GM23338 (cell line): ENCODE data around the gene BLTP3A. TPM values are rescaled to one million over a fixed set of nuclear protein-coding genes. Genes with fewer than 3 reads are reported as not detected.
"Not testable (repeated sequence)": the region's sequence is repeated elsewhere in the genome, so short reads cannot be mapped to it uniquely, and the experiment has no call there.

Experiments
- ATAC-seq: fragments of 200-7000 bp; cut with Tn5 transposase; 3 replicates; pipeline ENCODE4 v1.9.1; 2020
- DNase-seq: peaks from one replicate; pipeline ENCODE4 v3.0.0-alpha.2; 2015; ENCODE audit warnings: low spot score
- H2AFZ ChIP-seq: fragments of 200-600 bp; sonication (generic); 2 replicates; pipeline ENCODE4 v1.8.0; 2016; ENCODE audit warnings: antibody characterized with exemption, mild to moderate bottlenecking, moderate library complexity
- H3F3A ChIP-seq: fragments of 200-600 bp; sonication (generic); replicated peaks from 2 replicates; pipeline ENCODE4 v1.8.0; 2017; ENCODE audit warnings: antibody characterized with exemption, mixed run types, low read depth
- H3K27ac ChIP-seq: fragments of 200-600 bp; sonication (generic); 2 replicates; pipeline ENCODE4 v1.6.1; 2016; ENCODE audit warnings: low read depth
- H3K27me3 ChIP-seq: fragments of 200-600 bp; sonication (generic); 2 replicates; pipeline ENCODE4 v1.8.0; 2016; ENCODE audit warnings: mild to moderate bottlenecking, mixed run types, moderate library complexity; ENCODE audit not compliant: insufficient read depth
- H3K36me3 ChIP-seq: fragments of 200-600 bp; sonication (generic); 2 replicates; pipeline ENCODE4 v1.8.0; 2016; ENCODE audit warnings: mild to moderate bottlenecking; ENCODE audit not compliant: insufficient read depth
- H3K4me1 ChIP-seq: fragments of 200-600 bp; sonication (generic); 2 replicates; pipeline ENCODE4 v1.8.0; 2016; ENCODE audit warnings: mild to moderate bottlenecking, moderate library complexity; ENCODE audit not compliant: insufficient read depth
- H3K4me2 ChIP-seq: fragments of 200-600 bp; sonication (generic); 2 replicates; pipeline ENCODE4 v1.7.1; 2017; ENCODE audit warnings: mixed run types
- H3K4me3 ChIP-seq: fragments of 200-600 bp; sonication (generic); 2 replicates; pipeline ENCODE4 v1.6.1; 2016; ENCODE audit warnings: mixed run types
- H3K79me2 ChIP-seq: fragments of 200-600 bp; sonication (generic); replicated peaks from 2 replicates; pipeline ENCODE4 v1.8.0; 2017; ENCODE audit warnings: mild to moderate bottlenecking; ENCODE audit not compliant: insufficient read depth
- H3K9me2 ChIP-seq: fragments of 200-600 bp; sonication (generic); 2 replicates; pipeline ENCODE4 v1.8.0; 2017; ENCODE audit not compliant: insufficient read depth
- H4K20me1 ChIP-seq: fragments of 200-600 bp; sonication (generic); replicated peaks from 2 replicates; pipeline ENCODE4 v1.8.0; 2017; ENCODE audit warnings: mild to moderate bottlenecking; ENCODE audit not compliant: insufficient read depth
- H3K27ac Mint-ChIP-seq: 2 replicates; pipeline ENCODE4 v1.8.0; 2020; ENCODE audit warnings: inconsistent platforms, mild to moderate bottlenecking, moderate library complexity, mixed read lengths
- H3K27me3 Mint-ChIP-seq: 3 replicates; pipeline ENCODE4 v1.8.0; 2022; ENCODE audit warnings: low read depth, mild to moderate bottlenecking, moderate library complexity, mixed read lengths, inconsistent platforms; ENCODE audit not compliant: insufficient read depth, poor library complexity
- H3K36me3 Mint-ChIP-seq: 3 replicates; pipeline ENCODE4 v1.8.0; 2021; ENCODE audit warnings: low read depth, mild to moderate bottlenecking, inconsistent platforms, moderate library complexity, mixed read lengths
- H3K4me1 Mint-ChIP-seq: 3 replicates; pipeline ENCODE4 v1.8.0; 2020; ENCODE audit warnings: mild to moderate bottlenecking, inconsistent platforms, mixed read lengths
- H3K4me3 Mint-ChIP-seq: 3 replicates; pipeline ENCODE4 v1.8.0; 2021; ENCODE audit warnings: moderate library complexity, mild to moderate bottlenecking, inconsistent platforms, mixed read lengths
- H3K9me3 Mint-ChIP-seq: 3 replicates; pipeline ENCODE4 v1.8.0; 2020; ENCODE audit warnings: moderate library complexity, mild to moderate bottlenecking, inconsistent platforms, mixed read lengths
- CREB1 ChIP-seq: fragments of 250-450 bp; sonication (Bioruptor Pico); IDR thresholded peaks from 2 replicates; pipeline ENCODE4 v1.5.0; 2020; ENCODE audit warnings: low read depth, mild to moderate bottlenecking, moderate library complexity
- CTCF ChIP-seq, 2 experiments: fragments of 200-600 bp in 1 of 2; sonication (generic) in 1 of 2; conservative IDR thresholded peaks; 2 replicates each; pipeline versions ENCODE4 v1.5.1 to v1.6.1; 2016 to 2017; ENCODE audit warnings: antibody characterized with exemption in 2 of 2, low read depth in 2 of 2, mild to moderate bottlenecking in 2 of 2, moderate library complexity in 1 of 2
- ETS1 ChIP-seq: IDR thresholded peaks from 2 replicates; pipeline ENCODE4 v1.6.1; 2016; ENCODE audit warnings: antibody characterized with exemption
- EZH2 ChIP-seq: fragments of 200-600 bp; sonication (generic); IDR thresholded peaks from one replicate; pipeline ENCODE4 v1.8.0; 2017; ENCODE audit warnings: antibody characterized with exemption, mild to moderate bottlenecking, low read depth; ENCODE audit not compliant: unreplicated experiment
- EZH2phosphoT487 ChIP-seq: fragments of 200-600 bp; sonication (generic); IDR thresholded peaks from one replicate; pipeline ENCODE4 v1.8.1; 2018; ENCODE audit warnings: antibody characterized with exemption; ENCODE audit not compliant: unreplicated experiment
- NANOG ChIP-seq: IDR thresholded peaks from 2 replicates; pipeline ENCODE4 v1.6.1; 2016; ENCODE audit warnings: antibody characterized with exemption, borderline replicate concordance
- POLR2AphosphoS5 ChIP-seq: IDR thresholded peaks from 2 replicates; pipeline ENCODE4 v1.6.1; 2016; ENCODE audit warnings: antibody characterized with exemption, low read depth
- STAT1 ChIP-seq: IDR thresholded peaks from one replicate; pipeline ENCODE4 v1.6.1; 2016; ENCODE audit warnings: antibody characterized with exemption; ENCODE audit not compliant: unreplicated experiment
- ZNF114 ChIP-seq: fragments of 250-450 bp; sonication (Bioruptor Pico); IDR thresholded peaks from 2 replicates; pipeline ENCODE4 v1.5.0; 2020; ENCODE audit warnings: mild to moderate bottlenecking, moderate library complexity
- ZNF331 ChIP-seq: fragments of 250-450 bp; sonication (Bioruptor Pico); IDR thresholded peaks from 2 replicates; pipeline ENCODE4 v1.5.0; 2020; ENCODE audit warnings: low read depth, mild to moderate bottlenecking, moderate library complexity
- polyA plus RNA-seq: library from polyadenylated mRNA; unstranded; fragments of >200 nt; fragmentation: Nextera tagmentation; extraction: Ambion mirVana; gene quantifications from 2 replicates; pipeline ENCODE4 v1.2.1, GENCODE V29; 2016
- total RNA-seq: library from RNA; depleted of rRNA; stranded (reverse); fragments of >200 nt; shearing (Covaris generic); gene quantifications from 2 replicates; pipeline ENCODE4 v1.2.3, GENCODE V29; 2014
- TF ChIP-seq, protein P1 (sequence below): fragments of 250-450 bp; sonication (Bioruptor Pico); IDR thresholded peaks from 2 replicates; pipeline ENCODE4 v1.5.0; 2020; ENCODE audit warnings: mild to moderate bottlenecking, moderate library complexity

Gene BLTP3A
- total and polyA plus RNA-seq, 2 experiments from 2014 or later, result 2.9 to 18.4 TPM

DNA sequence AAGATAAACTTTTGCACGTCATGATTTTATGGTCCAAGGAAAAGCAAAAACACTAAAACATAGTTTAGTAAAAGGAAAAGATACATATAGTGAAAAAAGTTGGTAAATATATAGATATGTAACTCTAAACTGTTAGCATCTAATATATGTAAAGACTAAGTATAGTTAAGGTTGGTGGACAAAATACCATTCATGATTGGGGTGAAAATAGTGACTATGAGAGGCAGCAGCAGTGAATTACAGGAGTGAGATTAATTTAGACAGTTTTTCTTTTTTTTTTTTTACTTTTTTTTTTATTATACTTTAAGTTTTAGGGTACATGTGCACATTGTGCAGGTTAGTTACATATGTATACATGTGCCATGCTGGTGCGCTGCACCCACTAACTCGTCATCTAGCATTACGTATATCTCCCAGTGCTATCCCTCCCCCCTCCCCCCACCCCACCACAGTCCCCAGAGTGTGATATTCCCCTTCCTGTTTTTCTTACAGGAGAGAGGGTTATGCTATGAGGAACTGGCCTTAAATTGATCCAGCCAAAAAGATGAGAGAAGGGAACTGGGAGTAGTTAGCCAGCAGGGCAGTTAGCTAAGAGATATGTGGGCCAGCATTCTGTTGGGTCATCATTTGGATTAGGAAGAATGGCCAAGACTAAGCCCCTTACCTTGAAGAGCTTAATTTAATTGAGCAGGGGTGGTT, 27.1 kb downstream of the BLTP3A start:
- H3K36me3 ChIP-seq, H3K4me2 ChIP-seq, H3K4me1 Mint-ChIP-seq, H3K4me3 Mint-ChIP-seq, ATAC-seq, DNase-seq, H3K27me3 Mint-ChIP-seq, H3K27ac ChIP-seq, H3K9me3 Mint-ChIP-seq, H3K4me3 ChIP-seq, H3F3A ChIP-seq, H3K4me1 ChIP-seq, H4K20me1 ChIP-seq, H3K9me2 ChIP-seq, H3K27me3 ChIP-seq, H2AFZ ChIP-seq: not testable (repeated sequence)
- Mint-ChIP-seq H3K36me3 (peaks cover 26% of the 10 kb centered on the region; the same call in 2 of the 3 replicates), H3K27ac (peak overlapping the region; percentile 17; the same call in 1 of the 2 replicates)
- peaks cover 52% of the 10 kb centered on the region for H3K79me2 ChIP-seq

GRCh38 chr6:34819571-34820480, 27.9 kb downstream of the BLTP3A start:
- ATAC-seq (no peak), DNase-seq (no peak)
- peak overlapping the region; percentile 17; the same call in 1 of the 2 replicates for H3K27ac Mint-ChIP-seq
- Histone ChIP-seq H3K79me2 (peaks cover 44% of the 10 kb centered on the region), H3K4me3 (no peak overlapping the region), H3F3A (no peaks in the 10 kb centered on the region), H3K4me1 (no peaks in the 10 kb centered on the region), H3K4me2 (no peak overlapping the region), H3K36me3 (no peaks in the 10 kb centered on the region), H3K27ac (no peak overlapping the region), H4K20me1 (peaks cover 5% of the 10 kb centered on the region), H2AFZ (no peak overlapping the region), H3K9me2 (no peaks in the 10 kb centered on the region), H3K27me3 (no peaks in the 10 kb centered on the region)
- H3K36me3 Mint-ChIP-seq, result peaks cover 28% of the 10 kb centered on the region; the same call in 2 of the 3 replicates
- peaks cover 4% of the 10 kb centered on the region; the same call in 2 of the 3 replicates for H3K4me1 Mint-ChIP-seq
- no peaks in the 10 kb centered on the region for H3K27me3 Mint-ChIP-seq
- H3K4me3 Mint-ChIP-seq, result no peak overlapping the region
- H3K9me3 Mint-ChIP-seq, result no peaks in the 10 kb centered on the region
- TF ChIP-seq ZNF114 (CRISPR knock-in tag), result no peak
- no peak for TF ChIP-seq POLR2AphosphoS5
- no peak for TF ChIP-seq ZNF331
- TF ChIP-seq, protein P1, sequence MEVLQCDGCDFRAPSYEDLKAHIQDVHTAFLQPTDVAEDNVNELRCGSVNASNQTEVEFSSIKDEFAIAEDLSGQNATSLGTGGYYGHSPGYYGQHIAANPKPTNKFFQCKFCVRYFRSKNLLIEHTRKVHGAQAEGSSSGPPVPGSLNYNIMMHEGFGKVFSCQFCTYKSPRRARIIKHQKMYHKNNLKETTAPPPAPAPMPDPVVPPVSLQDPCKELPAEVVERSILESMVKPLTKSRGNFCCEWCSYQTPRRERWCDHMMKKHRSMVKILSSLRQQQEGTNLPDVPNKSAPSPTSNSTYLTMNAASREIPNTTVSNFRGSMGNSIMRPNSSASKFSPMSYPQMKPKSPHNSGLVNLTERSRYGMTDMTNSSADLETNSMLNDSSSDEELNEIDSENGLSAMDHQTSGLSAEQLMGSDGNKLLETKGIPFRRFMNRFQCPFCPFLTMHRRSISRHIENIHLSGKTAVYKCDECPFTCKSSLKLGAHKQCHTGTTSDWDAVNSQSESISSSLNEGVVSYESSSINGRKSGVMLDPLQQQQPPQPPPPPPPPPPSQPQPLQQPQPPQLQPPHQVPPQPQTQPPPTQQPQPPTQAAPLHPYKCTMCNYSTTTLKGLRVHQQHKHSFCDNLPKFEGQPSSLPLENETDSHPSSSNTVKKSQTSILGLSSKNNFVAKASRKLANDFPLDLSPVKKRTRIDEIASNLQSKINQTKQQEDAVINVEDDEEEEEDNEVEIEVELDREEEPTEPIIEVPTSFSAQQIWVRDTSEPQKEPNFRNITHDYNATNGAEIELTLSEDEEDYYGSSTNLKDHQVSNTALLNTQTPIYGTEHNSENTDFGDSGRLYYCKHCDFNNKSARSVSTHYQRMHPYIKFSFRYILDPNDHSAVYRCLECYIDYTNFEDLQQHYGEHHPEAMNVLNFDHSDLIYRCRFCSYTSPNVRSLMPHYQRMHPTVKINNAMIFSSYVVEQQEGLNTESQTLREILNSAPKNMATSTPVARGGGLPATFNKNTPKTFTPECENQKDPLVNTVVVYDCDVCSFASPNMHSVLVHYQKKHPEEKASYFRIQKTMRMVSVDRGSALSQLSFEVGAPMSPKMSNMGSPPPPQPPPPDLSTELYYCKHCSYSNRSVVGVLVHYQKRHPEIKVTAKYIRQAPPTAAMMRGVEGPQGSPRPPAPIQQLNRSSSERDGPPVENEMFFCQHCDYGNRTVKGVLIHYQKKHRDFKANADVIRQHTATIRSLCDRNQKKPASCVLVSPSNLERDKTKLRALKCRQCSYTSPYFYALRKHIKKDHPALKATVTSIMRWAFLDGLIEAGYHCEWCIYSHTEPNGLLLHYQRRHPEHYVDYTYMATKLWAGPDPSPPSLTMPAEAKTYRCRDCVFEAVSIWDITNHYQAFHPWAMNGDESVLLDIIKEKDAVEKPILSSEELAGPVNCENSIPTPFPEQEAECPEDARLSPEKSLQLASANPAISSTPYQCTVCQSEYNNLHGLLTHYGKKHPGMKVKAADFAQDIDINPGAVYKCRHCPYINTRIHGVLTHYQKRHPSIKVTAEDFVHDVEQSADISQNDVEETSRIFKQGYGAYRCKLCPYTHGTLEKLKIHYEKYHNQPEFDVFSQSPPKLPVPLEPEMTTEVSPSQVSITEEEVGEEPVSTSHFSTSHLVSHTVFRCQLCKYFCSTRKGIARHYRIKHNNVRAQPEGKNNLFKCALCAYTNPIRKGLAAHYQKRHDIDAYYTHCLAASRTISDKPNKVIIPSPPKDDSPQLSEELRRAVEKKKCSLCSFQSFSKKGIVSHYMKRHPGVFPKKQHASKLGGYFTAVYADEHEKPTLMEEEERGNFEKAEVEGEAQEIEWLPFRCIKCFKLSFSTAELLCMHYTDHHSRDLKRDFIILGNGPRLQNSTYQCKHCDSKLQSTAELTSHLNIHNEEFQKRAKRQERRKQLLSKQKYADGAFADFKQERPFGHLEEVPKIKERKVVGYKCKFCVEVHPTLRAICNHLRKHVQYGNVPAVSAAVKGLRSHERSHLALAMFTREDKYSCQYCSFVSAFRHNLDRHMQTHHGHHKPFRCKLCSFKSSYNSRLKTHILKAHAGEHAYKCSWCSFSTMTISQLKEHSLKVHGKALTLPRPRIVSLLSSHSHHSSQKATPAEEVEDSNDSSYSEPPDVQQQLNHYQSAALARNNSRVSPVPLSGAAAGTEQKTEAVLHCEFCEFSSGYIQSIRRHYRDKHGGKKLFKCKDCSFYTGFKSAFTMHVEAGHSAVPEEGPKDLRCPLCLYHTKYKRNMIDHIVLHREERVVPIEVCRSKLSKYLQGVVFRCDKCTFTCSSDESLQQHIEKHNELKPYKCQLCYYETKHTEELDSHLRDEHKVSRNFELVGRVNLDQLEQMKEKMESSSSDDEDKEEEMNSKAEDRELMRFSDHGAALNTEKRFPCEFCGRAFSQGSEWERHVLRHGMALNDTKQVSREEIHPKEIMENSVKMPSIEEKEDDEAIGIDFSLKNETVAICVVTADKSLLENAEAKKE (CRISPR knock-in tag), result no peak
- TF ChIP-seq EZH2phosphoT487, result no peak
- TF ChIP-seq EZH2, result no peak
- TF ChIP-seq CREB1 (CRISPR knock-in tag), result no peak
- no peak for TF ChIP-seq STAT1
- TF ChIP-seq ETS1, result no peak
- TF ChIP-seq NANOG, result no peak
- TF ChIP-seq CTCF (conservative IDR thresholded peaks at IDR 0.05; ENCODE audit: low read depth in 2 of 2), result no peak
